HepG2 (cell line): Measurements from ENCODE around the gene DOCK11. TPM values are rescaled to one million over a fixed set of nuclear protein-coding genes. Genes with fewer than 3 reads are reported as not detected.
"Not testable (repeated sequence)": the region's sequence is repeated elsewhere in the genome, so short reads cannot be mapped to it uniquely, and the experiment has no call there.

ENCODE experiments used
- ATAC-seq: fragments of 200-7000 bp; cut with Tn5 transposase; 3 replicates; pipeline ENCODE4 v1.9.1; 2020; ENCODE audit warnings: mild to moderate bottlenecking, moderate library complexity
- BruUV-seq: library from RNA; stranded (reverse); fragments of 400-500 nt; replicated peaks from 2 replicates; lab custom pipeline; 2021; lab: Mats Ljungman, UMichigan
- CTCF ChIA-PET: fragments of 300-600 bp; formaldehyde crosslinking; extraction: SDS; loops from one replicate; lab custom pipeline; 2021; ENCODE audit warnings: low total read pairs, inconsistent platforms, low intra/inter-chr PET ratio; lab: Yijun Ruan, JAX
- POLR2A ChIA-PET: fragments of 350-600 bp; sonication (Branson Sonifier 250); formaldehyde crosslinking; loops from one replicate; lab custom pipeline; 2020; ENCODE audit warnings: antibody characterized with exemption, inconsistent platforms; lab: Yijun Ruan, JAX
- DNase-seq: peaks from one replicate; pipeline ENCODE4 v3.0.0-alpha.2; 2015; ENCODE audit warnings: low spot score
- FAIRE-seq: peaks from 3 replicates; lab custom pipeline; 2011; peaks lifted over from hg19 to GRCh38; lab: Jason Lieb, UNC
- H2AFZ ChIP-seq: one replicate; pipeline ENCODE4 v1.6.1; 2011; ENCODE audit warnings: low read length, inconsistent platforms
- H3K27ac ChIP-seq: fragments of 300-600 bp; 3 replicates; pipeline ENCODE4 v1.8.0; 2011; ENCODE audit warnings: mixed run types, mild to moderate bottlenecking, mixed read lengths, low read length, inconsistent platforms; ENCODE audit not compliant: insufficient read depth; ENCODE audit errors: extremely low read length
- H3K27me3 ChIP-seq, 2 experiments: fragments of 200-600 bp in 1 of 2; 2 replicates in 1 of 2; 3 replicates in 1 of 2; pipeline versions ENCODE4 v1.6.0 to v1.8.0; 2011; ENCODE audit warnings: low read length in 2 of 2, mild to moderate bottlenecking in 2 of 2, moderate library complexity in 2 of 2, inconsistent platforms in 1 of 2; ENCODE audit not compliant: insufficient read depth in 2 of 2, control insufficient read depth in 1 of 2
- H3K36me3 ChIP-seq, 2 experiments: fragments of 200-600 bp in 1 of 2; replicated peaks in 1 of 2; 2 replicates in 1 of 2; 3 replicates in 1 of 2; pipeline versions ENCODE4 v1.5.1 to v1.8.0; 2011; ENCODE audit warnings: low read length in 2 of 2, inconsistent platforms in 1 of 2; ENCODE audit not compliant: insufficient read depth in 2 of 2, control insufficient read depth in 1 of 2
- H3K4me1 ChIP-seq: 2 replicates; pipeline ENCODE4 v1.5.1; 2012; ENCODE audit warnings: low read length, inconsistent platforms; ENCODE audit not compliant: insufficient read depth
- H3K4me2 ChIP-seq: 2 replicates; pipeline ENCODE4 v1.6.0; 2011; ENCODE audit warnings: low read depth, low read length, inconsistent platforms
- H3K4me3 ChIP-seq, 3 experiments: fragments of 200-600 bp in 1 of 3; sonication (generic), shearing (Covaris generic) in 1 of 3; replicated peaks in 1 of 3; 2 replicates each; pipeline ENCODE4 v1.5.1; 2011 to 2016; ENCODE audit warnings: low read length in 3 of 3, inconsistent platforms in 2 of 3, low read depth in 2 of 3, mild to moderate bottlenecking in 2 of 3, control low read depth in 1 of 3, mixed read lengths in 1 of 3; ENCODE audit not compliant: insufficient read depth in 1 of 3
- H3K79me2 ChIP-seq: one replicate; pipeline ENCODE4 v1.6.1; 2011; ENCODE audit warnings: low read length, inconsistent platforms; ENCODE audit not compliant: insufficient read depth
- H3K9ac ChIP-seq: 2 replicates; pipeline ENCODE4 v1.6.0; 2011; ENCODE audit warnings: mild to moderate bottlenecking, low read depth, low read length, inconsistent platforms; ENCODE audit not compliant: insufficient read depth
- H3K9me3 ChIP-seq: 2 replicates; pipeline ENCODE4 v1.5.1; 2012; ENCODE audit warnings: mild to moderate bottlenecking, low read length
- H4K20me1 ChIP-seq: 2 replicates; pipeline ENCODE4 v1.6.0; 2011; ENCODE audit warnings: inconsistent platforms, mild to moderate bottlenecking, low read length, moderate library complexity; ENCODE audit not compliant: insufficient read depth
- DRAP1 ChIP-seq: IDR thresholded peaks from 2 replicates; pipeline ENCODE4 v1.6.1; 2016; ENCODE audit warnings: missing genetic modification reagents, missing compliant biosample characterization
- HMG20A ChIP-seq: IDR thresholded peaks from 2 replicates; pipeline ENCODE4 v1.6.1; 2016; ENCODE audit warnings: borderline replicate concordance
- KMT2B ChIP-seq: IDR thresholded peaks from 2 replicates; pipeline ENCODE4 v1.6.1; 2016; ENCODE audit warnings: missing genetic modification reagents, missing compliant biosample characterization
- ZNF124 ChIP-seq: sonication (generic); formaldehyde crosslinking; IDR thresholded peaks from 2 replicates; pipeline ENCODE4 v1.4.0; 2020; ENCODE audit warnings: missing genetic modification reagents
- ZNF879 ChIP-seq: sonication (generic); formaldehyde crosslinking; IDR thresholded peaks from 2 replicates; pipeline ENCODE4 v1.8.1; 2023; ENCODE audit warnings: missing genetic modification reagents
- ZSCAN20 ChIP-seq: sonication (generic); formaldehyde crosslinking; IDR thresholded peaks from 2 replicates; pipeline ENCODE4 v1.4.0; 2020; ENCODE audit warnings: missing genetic modification reagents, mild to moderate bottlenecking, borderline replicate concordance
- WGBS: methylation state at CpG from one replicate; pipeline ENCODE4 v1.1.6; 2017; ENCODE audit warnings: low lambda C conversion rate; 5-methylcytosine and 5-hydroxymethylcytosine counted together
- in situ Hi-C: cut with HindIII; loops from 2 replicates; pipeline ENCODE4 v1.10.0; 2017; ENCODE audit warnings: low pct_unique_long_range_greater_than_20kb; ENCODE audit not compliant: extremely low pct_ligation_motif_present
- intact Hi-C: fragments of 100-400 bp; cut with micrococcal nuclease; formaldehyde crosslinking; loops from one replicate; pipeline ENCODE4 v1.10.0; 2022; ENCODE audit not compliant: unreplicated experiment
- polyA plus RNA-seq, 8 experiments: library from polyadenylated mRNA; depleted of rRNA in 3 of 8; stranded (reverse) in 7 of 8; unstranded in 1 of 8; fragments of >200 nt; fragmentation: Illumina TruSeq in 4 of 8; extraction: Trizol in 4 of 8; gene quantifications; 2 replicates each; pipeline versions ENCODE4 v1.2.1 to v1.2.3, GENCODE V29; 2011 to 2016; ENCODE audit warnings: low read depth in 4 of 8, missing spikeins in 1 of 8, mixed read lengths in 1 of 8; ENCODE audit not compliant: insufficient read depth in 1 of 8
- total RNA-seq, 5 experiments: library from RNA; depleted of rRNA; stranded (reverse); fragments of >200 nt; fragmentation: Illumina TruSeq; extraction: Trizol; gene quantifications; 2 replicates each; pipeline ENCODE4 v1.2.3, GENCODE V29; 2016; ENCODE audit warnings: low read depth in 1 of 5
- TF ChIP-seq, protein P1 (sequence below): sonication (generic); formaldehyde crosslinking; IDR thresholded peaks from 2 replicates; pipeline ENCODE4 v1.5.1; 2020; ENCODE audit warnings: mild to moderate bottlenecking, missing genetic modification reagents, borderline replicate concordance
- TF ChIP-seq, protein P2 (sequence below), 2 experiments: fragments of 450-650 bp in 1 of 2; sonication (generic) in 1 of 2; formaldehyde crosslinking; IDR thresholded peaks; 2 replicates each; pipeline versions ENCODE4 v1.5.0 to v1.8.0; 2020 to 2022; ENCODE audit warnings: mild to moderate bottlenecking in 1 of 2, missing genetic modification reagents in 1 of 2

DOCK11 gene
- total and polyA plus RNA-seq, 2 of the 13 experiments (the other 11 are each of a cell fraction or from before 2014, with no cell fraction given), result 0.02 to 0.12 TPM

DNA sequence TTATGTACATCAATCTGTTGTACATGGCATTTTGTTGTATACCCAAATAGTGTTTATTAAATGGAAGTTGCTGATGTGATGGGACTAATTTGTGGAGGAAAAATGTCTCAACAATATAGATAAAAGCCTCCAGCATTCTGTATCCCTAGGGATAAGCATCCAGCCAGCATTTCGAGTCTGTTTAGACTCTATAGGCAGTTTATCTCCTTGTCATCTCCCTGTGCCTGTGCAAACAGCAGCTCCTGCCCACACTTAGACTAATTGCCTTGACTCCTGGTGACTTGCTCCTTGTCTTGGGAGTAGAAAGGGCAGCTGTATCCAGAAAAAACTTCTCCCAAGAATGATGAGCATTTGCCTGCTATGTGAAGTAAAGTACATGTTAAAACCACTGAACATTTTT lies 83.8 kb downstream of the DOCK11 start:
- TF ChIP-seq KMT2B (no peak), ZSCAN20 (no peak), ZNF124 (CRISPR knock-in tag) (no peak), ZNF879 (CRISPR knock-in tag) (no peak), DRAP1 (CRISPR knock-in tag) (no peak), HMG20A (no peak)
- TF ChIP-seq, protein P1, sequence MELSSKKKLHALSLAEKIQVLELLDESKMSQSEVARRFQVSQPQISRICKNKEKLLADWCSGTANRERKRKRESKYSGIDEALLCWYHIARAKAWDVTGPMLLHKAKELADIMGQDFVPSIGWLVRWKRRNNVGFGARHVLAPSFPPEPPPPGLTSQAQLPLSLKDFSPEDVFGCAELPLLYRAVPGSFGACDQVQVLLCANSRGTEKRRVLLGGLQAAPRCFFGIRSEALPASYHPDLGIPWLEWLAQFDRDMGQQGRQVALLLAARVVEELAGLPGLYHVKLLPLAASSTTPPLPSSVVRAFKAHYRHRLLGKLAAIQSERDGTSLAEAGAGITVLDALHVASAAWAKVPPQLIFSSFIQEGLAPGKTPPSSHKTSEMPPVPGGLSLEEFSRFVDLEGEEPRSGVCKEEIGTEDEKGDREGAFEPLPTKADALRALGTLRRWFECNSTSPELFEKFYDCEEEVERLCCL (CRISPR knock-in tag), result no peak
- TF ChIP-seq, protein P2, sequence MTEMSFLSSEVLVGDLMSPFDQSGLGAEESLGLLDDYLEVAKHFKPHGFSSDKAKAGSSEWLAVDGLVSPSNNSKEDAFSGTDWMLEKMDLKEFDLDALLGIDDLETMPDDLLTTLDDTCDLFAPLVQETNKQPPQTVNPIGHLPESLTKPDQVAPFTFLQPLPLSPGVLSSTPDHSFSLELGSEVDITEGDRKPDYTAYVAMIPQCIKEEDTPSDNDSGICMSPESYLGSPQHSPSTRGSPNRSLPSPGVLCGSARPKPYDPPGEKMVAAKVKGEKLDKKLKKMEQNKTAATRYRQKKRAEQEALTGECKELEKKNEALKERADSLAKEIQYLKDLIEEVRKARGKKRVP (CRISPR knock-in tag; IDR thresholded peaks at IDR 0.05), result no peak
- TF ChIP-seq, all 625 proteins: peak for 0
- Histone ChIP-seq H4K20me1 (no peaks in the 10 kb centered on the region), H3K36me3 (no peaks in the 10 kb centered on the region), H3K4me3 (no peak overlapping the region), H3K4me2 (no peak overlapping the region), H2AFZ (no peak overlapping the region), H3K9ac (no peak overlapping the region), H3K27me3 (no peaks in the 10 kb centered on the region), H3K4me1 (no peaks in the 10 kb centered on the region), H3K27ac (no peak overlapping the region), H3K79me2 (no peaks in the 10 kb centered on the region), H3K9me3 (no peaks in the 10 kb centered on the region)
- POLR2A ChIA-PET, result no interaction called here
- no peak for ATAC-seq
- WGBS, result no CpG with 5 or more reads among the region's 1 CpG
- no peak for FAIRE-seq
- DNase-seq, result no peak
- BruUV-seq, result no TSS peak
- intact Hi-C loops, result no loop called here
- CTCF ChIA-PET, result no interaction called here
- in situ Hi-C loops, result no loop called here

DNA sequence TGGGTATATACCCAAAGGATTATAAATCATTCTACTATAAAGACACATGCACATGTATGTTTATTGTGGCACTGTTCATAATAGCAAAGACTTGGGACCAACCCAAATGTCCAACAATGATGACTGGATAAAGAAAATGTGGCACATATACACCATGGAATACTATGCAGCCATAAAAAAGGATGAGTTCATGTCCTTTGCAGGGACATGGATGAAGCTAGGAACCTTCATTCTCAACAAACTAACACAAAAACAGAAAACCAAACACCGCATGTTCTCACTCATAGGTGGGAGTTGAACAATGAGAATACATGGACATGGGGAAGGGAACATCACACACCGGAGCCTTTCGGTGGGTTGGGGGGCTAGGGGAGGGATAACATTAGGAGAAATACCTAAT lies 87.3 kb downstream of the DOCK11 start:
- H3K9ac ChIP-seq, H3K27me3 ChIP-seq, H3K4me1 ChIP-seq, ATAC-seq, H3K4me3 ChIP-seq, H3K27ac ChIP-seq, H3K79me2 ChIP-seq, DNase-seq, CTCF ChIA-PET, FAIRE-seq, H3K36me3 ChIP-seq, H3K4me2 ChIP-seq, H3K9me3 ChIP-seq, intact Hi-C loops, in situ Hi-C loops, H4K20me1 ChIP-seq, POLR2A ChIA-PET, BruUV-seq, H2AFZ ChIP-seq: not testable (repeated sequence)
- 95% methylated on average over 3 of the region's 3 CpGs for WGBS
